A549 treated with GW870086 at 1 μM for 4 hours (cell line): Measurements from ENCODE around the gene SFXN5. TPM values are rescaled to one million over a fixed set of nuclear protein-coding genes. Genes with fewer than 3 reads are reported as not detected.

Source experiments
- total RNA-seq: library from RNA; stranded (reverse); fragments of 200-300 nt; extraction: Qiagen RNA extraction; gene quantifications from 5 replicates; pipeline ENCODE4 v1.2.3, GENCODE V29; 2022; ENCODE audit warnings: low read depth

Gene SFXN5, protein sequence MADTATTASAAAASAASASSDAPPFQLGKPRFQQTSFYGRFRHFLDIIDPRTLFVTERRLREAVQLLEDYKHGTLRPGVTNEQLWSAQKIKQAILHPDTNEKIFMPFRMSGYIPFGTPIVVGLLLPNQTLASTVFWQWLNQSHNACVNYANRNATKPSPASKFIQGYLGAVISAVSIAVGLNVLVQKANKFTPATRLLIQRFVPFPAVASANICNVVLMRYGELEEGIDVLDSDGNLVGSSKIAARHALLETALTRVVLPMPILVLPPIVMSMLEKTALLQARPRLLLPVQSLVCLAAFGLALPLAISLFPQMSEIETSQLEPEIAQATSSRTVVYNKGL
- 10.9 to 15.5 TPM (median 13.1 TPM) in 5 replicates for total RNA-seq

GRCh38 chr2:73071360-73072128 lies at the start of gene SFXN5:
SFXN5 (minus strand) TSS chr2:73071712; CDS start chr2:73071705, 7 bp downstream.

DNA sequence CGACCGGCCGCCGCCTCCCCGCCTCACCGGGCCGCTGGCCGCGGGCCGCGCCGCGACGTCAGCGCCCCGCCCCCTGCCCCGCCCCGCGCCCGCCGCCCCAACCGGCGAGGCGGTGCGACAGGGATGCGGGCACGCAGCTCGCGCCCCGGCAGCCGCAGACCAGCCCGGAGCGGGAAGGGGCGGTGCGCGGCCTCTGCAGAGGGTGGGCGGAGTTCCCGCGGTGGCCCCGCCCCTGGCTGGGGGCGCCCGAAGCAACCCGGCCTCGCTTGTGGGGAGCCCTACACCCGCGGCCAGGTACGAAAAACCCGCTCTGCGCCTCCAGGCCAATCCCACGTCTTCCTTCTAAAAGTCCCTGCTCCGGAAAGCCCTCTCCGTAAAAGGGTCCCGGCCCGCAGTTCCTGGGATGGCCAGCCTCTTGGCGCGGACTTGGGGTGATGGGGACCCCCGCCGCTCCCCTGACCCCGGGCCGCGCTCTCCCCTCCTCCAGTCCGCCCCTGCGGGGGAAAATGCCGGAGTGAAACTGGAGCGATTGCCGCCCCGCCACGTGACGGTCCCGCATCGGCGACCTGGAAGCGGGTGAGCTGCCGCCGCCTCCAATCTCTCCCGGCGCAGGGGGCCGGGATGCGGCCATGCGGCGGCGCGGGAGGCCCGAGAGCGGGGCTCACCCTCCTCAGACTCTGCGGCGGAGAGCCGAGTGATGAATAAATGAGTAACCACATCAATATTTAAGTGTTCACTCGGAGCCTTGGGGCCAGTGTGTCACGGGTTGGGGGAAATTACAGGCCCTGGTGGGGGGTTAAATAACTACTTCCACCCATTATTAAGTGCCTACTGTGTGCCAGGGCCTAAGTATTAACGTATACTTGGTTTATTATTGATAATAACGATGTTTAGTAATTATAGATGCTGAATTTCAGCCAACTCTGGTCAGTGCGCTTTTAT lies 41.7 kb upstream of the SFXN5 start, which contains the start of gene RAB11FIP5:
RAB11FIP5 (minus strand) TSS at position 36 of the 942 bp plus-strand sequence. CDS start 171 bp downstream, outside the sequence.

GRCh38 chr2:72917138-72917876 lies 154.2 kb downstream of the SFXN5 start, which contains the start of gene EMX1:
EMX1 (plus strand) TSS chr2:72917519; CDS start chr2:72917853, 334 bp downstream.

Other genes with a start within 250 kb of the SFXN5 start
- gene EXOC6B, start 245.7 kb downstream of the SFXN5 start, total RNA-seq = 5.8 to 8.9 TPM (median 7.5 TPM) in 5 replicates
- 92.9 to 144 TPM (median 130 TPM) in 5 replicates for gene SPR, start 184.3 kb downstream of the SFXN5 start, total RNA-seq
- 0.13 to 0.25 TPM in 2 of 5 replicates, not detected in the others for gene EMX1, start 154.2 kb downstream of the SFXN5 start, total RNA-seq
- gene RAB11FIP5, start 41.2 kb upstream of the SFXN5 start, total RNA-seq = 32.5 to 35.9 TPM (median 34.1 TPM) in 5 replicates
- not detected in 5 replicates for gene NOTO, start 130.9 kb upstream of the SFXN5 start, total RNA-seq
- 51.4 to 55.4 TPM (median 53.6 TPM) in 5 replicates for gene SMYD5, start 142.5 kb upstream of the SFXN5 start, total RNA-seq
- gene PRADC1, start 161.5 kb upstream of the SFXN5 start, total RNA-seq = 18.0 to 25.6 TPM (median 23.6 TPM) in 5 replicates
- gene CCT7, start 162.6 kb upstream of the SFXN5 start, total RNA-seq = 544 to 868 TPM (median 595 TPM) in 5 replicates
- gene FBXO41, start 212.8 kb upstream of the SFXN5 start, total RNA-seq = 3.5 to 5.6 TPM (median 5.1 TPM) in 5 replicates
- 0.09 to 0.42 TPM (median 0.24 TPM) in 4 of 5 replicates, not detected in the other for gene EGR4, start 221.8 kb upstream of the SFXN5 start, total RNA-seq